ENCODE results near the gene PICK1. TPM values are rescaled to one million over a fixed set of nuclear protein-coding genes. Genes with fewer than 3 reads are reported as not detected.

PICK1 gene
- total RNA-seq, 1 donor from 2014 or later = 21.1 TPM

DNA sequence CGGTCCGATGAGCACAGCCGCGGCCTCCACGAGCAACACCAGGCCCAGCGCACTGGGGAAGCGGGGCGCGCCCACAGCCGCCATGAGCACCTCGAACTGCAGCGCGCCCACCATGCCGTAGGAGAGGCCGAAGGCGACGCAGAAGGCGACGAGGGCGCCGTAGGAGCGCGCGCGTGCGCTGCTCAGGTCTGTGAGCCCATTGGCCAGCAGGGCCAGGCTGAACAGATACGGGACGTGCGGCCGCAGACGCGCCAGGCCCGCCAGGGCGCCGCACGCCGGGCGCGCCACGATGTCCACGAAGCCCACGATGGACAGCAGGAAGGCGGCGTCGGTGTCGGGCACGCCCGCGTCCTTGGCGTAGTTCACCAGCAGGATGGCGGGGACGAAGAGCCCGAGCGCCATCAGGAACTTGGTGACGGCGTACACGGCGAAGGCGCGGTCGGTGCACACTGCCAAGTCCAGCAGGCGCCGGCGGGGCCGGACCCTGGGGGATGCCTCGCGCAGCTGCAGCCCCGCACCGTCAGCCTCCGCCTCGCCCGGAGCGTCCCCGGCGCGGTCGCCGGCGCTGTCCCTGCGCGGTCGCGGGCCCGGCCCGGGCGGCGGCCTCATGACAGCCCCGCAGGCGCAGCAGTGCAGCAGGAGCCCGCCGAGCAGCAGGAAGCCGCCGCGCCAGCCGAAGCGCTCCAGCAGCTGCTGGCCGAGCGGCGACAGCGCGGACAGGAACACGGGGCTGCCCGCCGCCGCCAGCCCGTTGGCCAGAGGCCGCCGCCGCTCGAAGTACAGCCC lies 23.8 kb downstream of the PICK1 start:
- intact Hi-C loops (cut with micrococcal nuclease) = no loop called here
- TF ChIP-seq, protein P1, sequence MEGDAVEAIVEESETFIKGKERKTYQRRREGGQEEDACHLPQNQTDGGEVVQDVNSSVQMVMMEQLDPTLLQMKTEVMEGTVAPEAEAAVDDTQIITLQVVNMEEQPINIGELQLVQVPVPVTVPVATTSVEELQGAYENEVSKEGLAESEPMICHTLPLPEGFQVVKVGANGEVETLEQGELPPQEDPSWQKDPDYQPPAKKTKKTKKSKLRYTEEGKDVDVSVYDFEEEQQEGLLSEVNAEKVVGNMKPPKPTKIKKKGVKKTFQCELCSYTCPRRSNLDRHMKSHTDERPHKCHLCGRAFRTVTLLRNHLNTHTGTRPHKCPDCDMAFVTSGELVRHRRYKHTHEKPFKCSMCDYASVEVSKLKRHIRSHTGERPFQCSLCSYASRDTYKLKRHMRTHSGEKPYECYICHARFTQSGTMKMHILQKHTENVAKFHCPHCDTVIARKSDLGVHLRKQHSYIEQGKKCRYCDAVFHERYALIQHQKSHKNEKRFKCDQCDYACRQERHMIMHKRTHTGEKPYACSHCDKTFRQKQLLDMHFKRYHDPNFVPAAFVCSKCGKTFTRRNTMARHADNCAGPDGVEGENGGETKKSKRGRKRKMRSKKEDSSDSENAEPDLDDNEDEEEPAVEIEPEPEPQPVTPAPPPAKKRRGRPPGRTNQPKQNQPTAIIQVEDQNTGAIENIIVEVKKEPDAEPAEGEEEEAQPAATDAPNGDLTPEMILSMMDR (IDR thresholded peaks at IDR 0.05; ENCODE audit: borderline replicate concordance) = no peak
- H3K4me3 ChIP-seq = peak overlapping the region; percentile 65

GRCh38 chr22:38081636-38081940 lies 24.4 kb downstream of the PICK1 start:
- H3K27me3 ChIP-seq (ENCODE audit: low read depth) = peaks cover 18% of the 10 kb centered on the region

More for the DNA sequence above, 23.8 kb downstream of the PICK1 start:
- DNase-seq = peak; percentile 41
- Histone ChIP-seq H3K9me3 (replicated peaks) (no peaks in the 10 kb centered on the region), H3K27me3 (ENCODE audit: low read depth) (peaks cover 18% of the 10 kb centered on the region), H3K27ac (replicated peaks) (no peak overlapping the region), H3K36me3 (no peaks in the 10 kb centered on the region), H3K4me1 (peaks cover 21% of the 10 kb centered on the region)

DNA sequence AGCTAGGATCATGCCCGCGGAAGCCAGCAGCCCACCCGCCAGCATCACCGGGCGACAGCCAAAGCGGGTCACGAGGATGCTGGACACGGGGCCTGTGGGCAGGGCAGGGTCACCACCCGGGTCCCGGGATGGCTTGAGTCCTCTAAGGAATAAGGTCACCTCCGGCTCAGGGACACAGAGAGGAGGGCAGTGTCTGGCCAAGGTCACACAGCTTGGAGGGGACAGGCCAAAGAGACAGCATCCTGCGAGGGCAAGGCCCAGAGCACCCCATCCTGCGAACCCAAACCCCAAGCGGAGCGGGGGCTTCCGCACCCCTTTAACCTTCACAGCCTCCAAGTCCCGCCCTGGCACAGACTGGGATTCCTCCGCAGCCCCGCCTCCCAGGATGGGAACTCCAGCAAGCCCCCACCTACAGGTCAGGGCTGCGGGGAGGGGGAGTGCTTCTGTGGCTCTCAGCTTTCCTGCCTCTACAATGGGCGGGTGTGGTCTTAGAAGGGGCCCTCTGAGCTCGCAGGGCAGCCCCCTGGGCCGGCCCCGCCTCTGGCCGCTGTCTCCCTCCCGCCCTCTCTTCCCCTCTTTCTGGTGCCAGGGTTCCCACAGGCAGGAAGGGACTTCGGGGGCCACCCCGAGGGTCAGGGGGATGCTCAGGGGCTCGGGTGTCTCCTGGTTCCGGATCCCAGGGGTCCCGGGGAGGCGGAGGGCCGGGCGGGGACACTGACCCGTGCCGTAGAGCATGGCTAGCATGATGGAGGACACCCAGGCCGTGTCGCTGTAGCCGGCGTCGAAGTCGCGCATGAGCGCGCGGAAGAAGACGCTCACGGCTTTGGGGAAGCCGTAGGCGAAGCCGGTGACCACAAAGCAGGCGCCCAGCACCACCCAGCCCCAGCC lies 25.0 kb downstream of the PICK1 start:
- Histone ChIP-seq H3K27ac (replicated peaks) (no peak overlapping the region), H3K4me3 (peak overlapping the region; percentile 65)
- no peak for DNase-seq

More at GRCh38 chr22:38081636-38081940, 24.4 kb downstream of the PICK1 start:
- no peak for DNase-seq
- Histone ChIP-seq H3K9me3 (replicated peaks) (no peaks in the 10 kb centered on the region), H3K27ac (replicated peaks) (no peak overlapping the region), H3K4me3 (peak overlapping the region; percentile 65), H3K36me3 (no peaks in the 10 kb centered on the region), H3K4me1 (peaks cover 21% of the 10 kb centered on the region)
- intact Hi-C loops (cut with micrococcal nuclease) = no loop called here
- TF ChIP-seq, protein P1 (IDR thresholded peaks at IDR 0.05; ENCODE audit: borderline replicate concordance) = no peak

GRCh38 chr22:38082986-38083710 lies 25.9 kb downstream of the PICK1 start:
- no peak for DNase-seq
- H3K9me3 ChIP-seq (replicated peaks) = no peaks in the 10 kb centered on the region
- peaks cover 22% of the 10 kb centered on the region for H3K27me3 ChIP-seq (ENCODE audit: low read depth)
- H3K4me3 ChIP-seq = peak overlapping the region; percentile 65
- H3K27ac ChIP-seq (replicated peaks) = no peak overlapping the region
- H3K4me1 ChIP-seq = peaks cover 21% of the 10 kb centered on the region
- intact Hi-C loops (cut with micrococcal nuclease) = no loop called here
- H3K36me3 ChIP-seq = no peaks in the 10 kb centered on the region
- TF ChIP-seq, protein P1 (IDR thresholded peaks at IDR 0.05; ENCODE audit: borderline replicate concordance) = no peak

More for the DNA sequence above, 25.0 kb downstream of the PICK1 start:
- no peaks in the 10 kb centered on the region for H3K9me3 ChIP-seq (replicated peaks)
- H3K36me3 ChIP-seq = no peaks in the 10 kb centered on the region
- TF ChIP-seq, protein P1 (IDR thresholded peaks at IDR 0.05; ENCODE audit: borderline replicate concordance) = no peak
- intact Hi-C loops (cut with micrococcal nuclease) = no loop called here
- H3K27me3 ChIP-seq (ENCODE audit: low read depth) = peaks cover 18% of the 10 kb centered on the region
- peaks cover 21% of the 10 kb centered on the region for H3K4me1 ChIP-seq

GRCh38 chr22:38083931-38084631 lies 26.9 kb downstream of the PICK1 start, which contains the start of gene SLC16A8:
SLC16A8 (minus strand) TSS chr22:38084184; CDS start chr22:38082873, 1,311 bp downstream.
- no peak for DNase-seq
- intact Hi-C loops (cut with micrococcal nuclease) = no loop called here
- Histone ChIP-seq H3K4me1 (peaks cover 26% of the 10 kb centered on the region), H3K4me3 (no peak within 1 kb of the TSS), H3K27me3 (ENCODE audit: low read depth) (peaks cover 31% of the 10 kb centered on the region), H3K36me3 (no peaks in the 10 kb centered on the region), H3K27ac (replicated peaks) (no peak within 1 kb of the TSS), H3K9me3 (replicated peaks) (no peaks in the 10 kb centered on the region)
- TF ChIP-seq, protein P1 (IDR thresholded peaks at IDR 0.05; ENCODE audit: borderline replicate concordance) = no peak

Measured in left ventricle myocardium inferior (tissue), 1 donor.